ENCODE data around the gene C1orf141.

GRCh38 chr1:67142931-67143330 lies 8.2 kb upstream of the C1orf141 start:
- no peak for TF ChIP-seq EZH2 (IDR thresholded peaks at IDR 0.05; ENCODE audit: insufficient read depth, poor library complexity, severe bottlenecking)
- no peak for TF ChIP-seq EZH2phosphoT487 (IDR thresholded peaks at IDR 0.05; ENCODE audit: insufficient read depth, low read depth)
